SK-N-MC (cell line): ENCODE measurements around the gene GJB6.

Experiments
- EZH2 ChIP-seq: fragments of 200-600 bp; sonication (generic); IDR thresholded peaks from one replicate; pipeline ENCODE4 v1.6.1; 2017; ENCODE audit warnings: antibody characterized with exemption
- FOXP2 ChIP-seq: optimal IDR thresholded peaks from 2 replicates; pipeline ENCODE3; 2011; ENCODE audit warnings: mild to moderate bottlenecking, moderate library complexity; ENCODE audit not compliant: insufficient read depth; ENCODE audit errors: extremely low read length, control extremely low read depth
- POLR2AphosphoS5 ChIP-seq: IDR thresholded peaks from 2 replicates; pipeline ENCODE4 v1.6.1; 2012; ENCODE audit warnings: mild to moderate bottlenecking, low read depth, low read length, borderline replicate concordance

DNA sequence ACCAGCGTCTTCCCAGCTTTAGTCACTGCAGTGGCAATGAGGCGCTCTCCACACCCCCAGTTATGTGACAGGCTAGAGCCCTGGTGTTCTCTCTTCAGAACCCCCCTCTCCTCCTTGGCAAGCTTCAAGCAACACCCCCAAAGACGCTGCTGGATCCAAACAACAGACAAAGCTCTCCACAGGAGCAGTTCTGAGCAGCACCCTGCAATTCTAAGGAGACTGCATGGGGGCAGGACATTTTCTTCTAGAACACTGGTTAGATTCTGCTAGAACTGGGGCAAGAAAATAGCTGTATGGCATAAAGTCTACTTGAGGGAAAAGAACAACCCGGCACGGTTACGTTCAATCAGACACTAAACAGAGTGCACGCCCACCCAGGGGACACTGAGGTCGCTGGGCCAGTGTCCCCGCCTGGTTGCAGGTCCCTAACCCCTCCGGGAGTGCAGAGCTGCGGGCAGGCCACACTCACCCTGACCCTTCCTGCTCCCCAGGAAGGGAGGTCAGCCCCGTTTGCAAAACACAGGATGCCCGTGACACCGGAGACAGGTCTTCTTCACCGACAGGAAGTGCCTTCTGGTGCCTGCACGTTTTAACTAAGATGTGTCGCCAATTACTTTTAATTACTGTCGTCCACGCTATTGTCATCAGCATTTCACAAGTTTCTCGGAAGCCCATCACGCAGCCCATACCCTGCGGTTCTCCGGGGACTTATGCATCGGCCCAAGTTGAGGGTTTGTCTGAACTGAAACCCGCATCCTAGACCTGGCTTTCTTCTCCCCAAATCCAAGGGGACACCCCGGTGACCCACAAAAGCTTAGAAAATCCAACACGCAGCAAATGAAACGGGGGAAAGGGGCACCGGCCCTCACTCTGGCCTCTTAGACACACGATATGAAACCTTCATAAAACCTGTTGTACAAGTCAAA lies 943 bp downstream of the GJB6 start:
- no peak for TF ChIP-seq POLR2AphosphoS5
- TF ChIP-seq FOXP2: no peak
- no peak for TF ChIP-seq EZH2
